Breast epithelium (tissue), 4 donors: ENCODE results near the gene KRTAP5-11. TPM values are rescaled to one million over a fixed set of nuclear protein-coding genes. Genes with fewer than 3 reads are reported as not detected.
"Not testable (repeated sequence)": the region's sequence is repeated elsewhere in the genome, so short reads cannot be mapped to it uniquely, and the experiment has no call there.

ENCODE experiments used
- DNase-seq, 2 donors: peaks; one replicate each; pipeline ENCODE4 v3.0.0-alpha.2; 2019; ENCODE audit warnings: low spot score in 2 of 2
- H3K27ac ChIP-seq, 2 donors: fragments of 200-600 bp; sonication (generic) in 1 of 2; one replicate each; pipeline ENCODE4 v1.5.1; 2016 to 2019; ENCODE audit warnings: mild to moderate bottlenecking in 1 of 2
- H3K27me3 ChIP-seq, 2 donors: fragments of 200-600 bp; sonication (generic) in 1 of 2; one replicate each; pipeline versions ENCODE4 v1.5.1 to v1.6.0; 2017 to 2019; ENCODE audit warnings: control low read depth in 1 of 2, mild to moderate bottlenecking in 1 of 2
- H3K36me3 ChIP-seq: fragments of 200-600 bp; one replicate; pipeline ENCODE4 v1.5.1; 2019
- H3K4me1 ChIP-seq, 2 donors: fragments of 200-600 bp; sonication (generic); one replicate each; pipeline ENCODE4 v1.5.1; 2016 to 2019; ENCODE audit warnings: control low read depth in 1 of 2
- H3K4me3 ChIP-seq, 3 donors: fragments of 200-600 bp; sonication (generic); 1 replicate in 2 of 3; 2 replicates in 1 of 3; pipeline ENCODE4 v1.5.1; 2016 to 2019; ENCODE audit warnings: mild to moderate bottlenecking in 3 of 3, moderate library complexity in 2 of 3
- H3K9me3 ChIP-seq, 2 donors: fragments of 200-600 bp; sonication (generic) in 1 of 2; one replicate each; pipeline ENCODE4 v1.5.1; 2016 to 2019; ENCODE audit warnings: control low read depth in 1 of 2
- POLR2A ChIP-seq: fragments of 450-650 bp; IDR thresholded peaks from one replicate; pipeline ENCODE4 v1.6.1; 2016; ENCODE audit warnings: antibody characterized with exemption, mild to moderate bottlenecking, moderate library complexity
- POLR2AphosphoS5 ChIP-seq, 3 donors: sonication (generic); formaldehyde crosslinking; IDR thresholded peaks; one replicate each; pipeline ENCODE4 v1.6.1; 2017; ENCODE audit warnings: antibody characterized with exemption in 3 of 3
- intact Hi-C: fragments of 100-400 bp; cut with DNase I; formaldehyde crosslinking; loops from one replicate; pipeline ENCODE4 v1.15.1; 2023; ENCODE audit warnings: low total_unique reads
- total RNA-seq, 3 donors: library from RNA; depleted of rRNA; stranded (reverse); fragments of >200 nt; gene quantifications; one replicate each; pipeline ENCODE4 v1.1.0, GENCODE V29; 2016
- TF ChIP-seq, protein P1 (sequence below), 3 donors: fragments of 450-650 bp; IDR thresholded peaks; one replicate each; pipeline ENCODE4 v1.5.1; 2016 to 2017; ENCODE audit warnings: antibody characterized with exemption in 3 of 3, mild to moderate bottlenecking in 3 of 3, moderate library complexity in 3 of 3

The KRTAP5-11 gene
- total RNA-seq, 3 donors from 2014 or later, result not detected

DNA sequence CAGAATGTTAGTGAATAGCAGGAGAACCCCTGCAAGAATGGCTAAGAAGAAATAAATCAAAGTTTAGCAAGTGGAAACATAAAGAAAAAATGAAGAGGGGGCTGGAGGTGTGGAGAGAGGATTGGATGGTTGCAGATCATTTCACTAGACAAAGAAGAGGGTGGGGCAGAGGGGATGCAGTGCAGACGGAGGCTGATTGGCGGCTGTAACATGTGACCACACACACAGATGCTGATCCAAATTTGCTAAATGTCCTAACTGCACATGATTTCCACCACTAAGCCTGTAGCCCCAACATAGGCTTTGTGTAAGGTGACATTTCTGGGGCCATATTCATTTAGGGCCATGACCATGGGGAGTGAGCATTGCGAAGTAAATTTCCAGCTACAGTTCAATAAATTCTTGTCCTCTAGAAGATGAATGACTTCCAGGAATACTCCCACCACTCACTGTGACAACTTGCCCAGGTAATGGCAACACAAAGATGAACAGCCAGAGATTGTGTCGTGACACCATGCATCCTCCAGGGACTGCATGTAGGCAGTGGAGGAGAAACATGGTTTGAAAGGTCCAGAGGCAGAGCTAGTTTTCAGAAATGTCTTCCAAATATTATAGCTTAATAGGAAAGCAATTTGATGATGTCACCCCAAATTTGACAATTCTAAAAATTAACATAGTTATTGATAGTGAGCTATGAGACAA is 6.8 kb downstream of the KRTAP5-11 start:
- H3K9me3 ChIP-seq, result no peaks in the 10 kb centered on the region
- DNase-seq, result no peak
- TF ChIP-seq POLR2AphosphoS5 (IDR thresholded peaks at IDR 0.05) (no peak), POLR2A (no peak)
- TF ChIP-seq, protein P1, sequence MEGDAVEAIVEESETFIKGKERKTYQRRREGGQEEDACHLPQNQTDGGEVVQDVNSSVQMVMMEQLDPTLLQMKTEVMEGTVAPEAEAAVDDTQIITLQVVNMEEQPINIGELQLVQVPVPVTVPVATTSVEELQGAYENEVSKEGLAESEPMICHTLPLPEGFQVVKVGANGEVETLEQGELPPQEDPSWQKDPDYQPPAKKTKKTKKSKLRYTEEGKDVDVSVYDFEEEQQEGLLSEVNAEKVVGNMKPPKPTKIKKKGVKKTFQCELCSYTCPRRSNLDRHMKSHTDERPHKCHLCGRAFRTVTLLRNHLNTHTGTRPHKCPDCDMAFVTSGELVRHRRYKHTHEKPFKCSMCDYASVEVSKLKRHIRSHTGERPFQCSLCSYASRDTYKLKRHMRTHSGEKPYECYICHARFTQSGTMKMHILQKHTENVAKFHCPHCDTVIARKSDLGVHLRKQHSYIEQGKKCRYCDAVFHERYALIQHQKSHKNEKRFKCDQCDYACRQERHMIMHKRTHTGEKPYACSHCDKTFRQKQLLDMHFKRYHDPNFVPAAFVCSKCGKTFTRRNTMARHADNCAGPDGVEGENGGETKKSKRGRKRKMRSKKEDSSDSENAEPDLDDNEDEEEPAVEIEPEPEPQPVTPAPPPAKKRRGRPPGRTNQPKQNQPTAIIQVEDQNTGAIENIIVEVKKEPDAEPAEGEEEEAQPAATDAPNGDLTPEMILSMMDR (IDR thresholded peaks at IDR 0.05), result no peak
- intact Hi-C loops, result no loop called here
- H3K36me3 ChIP-seq, result no peaks in the 10 kb centered on the region
- H3K4me3 ChIP-seq, result no peak overlapping the region
- H3K4me1 ChIP-seq, result no peaks in the 10 kb centered on the region
- no peaks in the 10 kb centered on the region for H3K27me3 ChIP-seq
- H3K27ac ChIP-seq, result no peak overlapping the region

DNA sequence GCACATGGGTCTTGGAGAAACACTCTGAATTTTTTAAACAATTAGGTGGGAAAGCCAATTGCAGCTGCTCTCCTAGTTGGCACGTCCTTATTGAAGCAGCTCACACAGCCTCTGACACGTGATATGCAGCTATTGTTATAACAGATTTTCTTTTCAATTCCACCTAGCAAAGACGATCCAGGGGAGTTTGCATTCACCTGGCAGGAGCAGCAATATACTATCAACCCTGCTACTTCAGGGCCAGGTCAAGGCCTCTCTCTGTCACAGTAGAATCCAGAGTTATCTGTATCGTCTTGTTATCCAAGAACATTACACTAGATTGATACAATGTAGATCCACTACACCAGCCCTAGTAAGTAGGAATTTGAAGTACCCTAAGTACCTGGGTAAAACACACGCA is 8.3 kb downstream of the KRTAP5-11 start:
- Histone ChIP-seq H3K27me3 (no peaks in the 10 kb centered on the region), H3K4me3 (no peak overlapping the region), H3K4me1 (no peaks in the 10 kb centered on the region), H3K9me3 (no peaks in the 10 kb centered on the region), H3K27ac (no peak overlapping the region), H3K36me3 (no peaks in the 10 kb centered on the region)
- TF ChIP-seq, protein P1 (IDR thresholded peaks at IDR 0.05), result no peak
- TF ChIP-seq POLR2AphosphoS5 (IDR thresholded peaks at IDR 0.05) (no peak), POLR2A (no peak)
- DNase-seq, result no peak
- intact Hi-C loops, result no loop called here

DNA sequence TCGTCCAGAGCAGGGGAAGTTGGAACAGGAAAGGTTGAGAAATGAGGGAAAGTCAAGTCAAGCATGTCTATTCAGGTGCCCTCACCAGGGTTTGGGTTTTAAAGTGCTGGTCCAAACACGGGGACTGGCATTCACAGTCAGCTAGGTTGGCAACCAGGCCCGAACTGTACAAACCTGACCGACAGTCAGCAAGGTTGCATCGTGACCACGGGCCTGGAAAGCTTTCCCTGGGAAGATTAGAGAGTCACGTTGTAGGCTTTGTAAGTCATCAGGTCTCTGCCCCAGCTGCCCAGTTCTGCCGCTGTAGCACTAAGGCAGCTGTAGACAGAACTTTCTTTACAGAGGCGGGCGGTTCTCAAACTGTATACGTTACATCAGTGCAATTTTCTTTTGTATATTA is 9.9 kb downstream of the KRTAP5-11 start:
- TF ChIP-seq POLR2AphosphoS5 (IDR thresholded peaks at IDR 0.05) (no peak), POLR2A (no peak)
- TF ChIP-seq, protein P1 (IDR thresholded peaks at IDR 0.05), result no peak
- no peaks in the 10 kb centered on the region for H3K4me1 ChIP-seq
- H3K4me3 ChIP-seq, result no peak overlapping the region
- H3K36me3 ChIP-seq, result no peaks in the 10 kb centered on the region
- no peaks in the 10 kb centered on the region for H3K9me3 ChIP-seq
- no peak overlapping the region for H3K27ac ChIP-seq
- no peak for DNase-seq
- no peaks in the 10 kb centered on the region for H3K27me3 ChIP-seq
- intact Hi-C loops, result no loop called here

DNA sequence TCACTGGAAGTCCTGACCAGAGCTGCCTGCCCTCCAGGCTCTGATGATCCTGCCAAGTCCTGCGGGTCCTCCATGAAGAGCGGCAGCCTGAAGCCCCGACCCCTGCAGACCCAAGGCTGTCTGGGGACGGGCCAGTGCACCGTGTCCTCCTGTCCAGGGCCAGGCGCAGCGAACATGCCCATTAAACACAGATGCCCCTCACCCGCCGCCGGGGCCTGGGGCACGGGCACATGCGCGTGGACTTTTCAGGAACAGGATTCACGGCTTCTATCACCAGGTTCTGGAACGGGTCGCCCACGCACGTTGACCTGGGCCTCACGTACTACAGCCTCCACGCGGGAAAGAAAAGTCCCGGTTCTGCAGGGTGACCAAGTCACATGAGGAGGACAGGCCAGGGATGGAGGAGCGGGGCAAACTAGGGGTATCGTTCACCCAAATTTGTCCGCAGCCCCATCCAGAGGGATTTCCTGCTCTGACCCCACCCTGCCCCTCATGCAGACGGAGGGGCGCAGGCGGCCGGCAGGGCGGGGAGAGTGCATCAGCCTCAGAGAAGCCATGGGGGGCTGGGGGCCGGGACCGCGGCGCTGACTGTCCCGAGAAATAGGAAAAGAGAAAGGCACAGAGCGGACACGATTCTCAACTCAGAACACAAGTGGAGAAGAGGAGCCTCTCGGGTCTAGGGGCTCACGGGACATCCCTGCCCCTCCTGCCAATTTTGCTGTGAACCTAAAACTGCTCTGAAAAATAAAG is 11.4 kb downstream of the KRTAP5-11 start:
- H3K27ac ChIP-seq, H3K36me3 ChIP-seq, H3K9me3 ChIP-seq, DNase-seq, H3K4me1 ChIP-seq, H3K4me3 ChIP-seq, H3K27me3 ChIP-seq, intact Hi-C loops: not testable (repeated sequence)

DNA sequence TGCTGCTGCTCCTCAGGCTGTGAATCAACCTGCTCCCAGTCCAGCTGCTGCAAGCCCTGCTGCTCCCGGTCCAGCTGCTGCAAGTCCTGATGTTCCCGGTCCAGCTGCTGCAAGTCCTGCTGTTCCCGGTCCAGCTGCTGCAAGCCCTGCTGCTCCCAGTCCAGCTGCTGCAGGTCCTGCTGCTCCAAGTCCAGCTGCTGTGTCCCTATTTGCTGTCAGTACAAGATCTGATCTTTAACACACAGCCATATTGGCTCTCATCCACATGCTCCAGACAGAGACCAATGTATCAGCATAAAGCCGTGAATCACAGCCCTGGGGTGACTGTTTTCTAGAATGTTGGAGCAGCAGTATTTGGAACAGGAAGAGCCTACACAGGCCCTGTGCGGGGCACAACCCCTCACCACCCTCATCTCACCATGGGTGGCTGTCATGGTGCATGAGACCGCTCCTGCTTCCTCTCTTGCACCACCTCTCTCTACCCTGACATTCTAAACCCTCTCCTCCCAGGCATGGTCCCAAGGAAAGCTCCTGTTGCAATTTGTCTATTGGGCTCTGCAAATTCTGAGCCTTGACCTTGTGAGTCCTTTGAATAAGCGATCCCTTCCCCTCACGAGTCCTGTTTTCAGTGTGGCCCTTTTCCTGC is 13.8 kb downstream of the KRTAP5-11 start:
- no peaks in the 10 kb centered on the region for H3K36me3 ChIP-seq
- intact Hi-C loops, result no loop called here
- H3K27me3 ChIP-seq, result no peaks in the 10 kb centered on the region
- no peaks in the 10 kb centered on the region for H3K4me1 ChIP-seq
- no peaks in the 10 kb centered on the region for H3K9me3 ChIP-seq
- H3K4me3 ChIP-seq, result no peak overlapping the region
- no peak overlapping the region for H3K27ac ChIP-seq
- DNase-seq, result no peak
- no peak for TF ChIP-seq POLR2AphosphoS5 (IDR thresholded peaks at IDR 0.05)

DNA sequence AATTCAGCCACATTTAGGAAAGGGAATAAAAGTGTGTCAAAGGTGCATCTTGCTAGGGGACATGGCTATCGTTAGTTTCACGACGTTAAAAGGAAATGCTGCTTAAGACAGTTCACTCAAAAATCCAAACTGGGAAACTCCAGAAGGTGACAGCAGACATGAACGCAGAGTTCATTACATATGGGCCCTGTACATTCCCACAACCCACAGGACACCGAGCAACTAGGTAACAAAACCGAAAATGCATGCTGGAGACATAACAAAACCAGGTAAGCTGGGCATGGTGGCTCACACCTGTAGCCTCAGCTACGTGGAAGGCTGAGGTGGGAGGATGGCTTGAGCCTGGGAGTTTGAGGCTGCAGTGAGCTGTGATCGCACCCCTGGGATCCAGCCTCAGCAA is 15.0 kb downstream of the KRTAP5-11 start:
- H3K4me3 ChIP-seq, H3K36me3 ChIP-seq, intact Hi-C loops, H3K27ac ChIP-seq, DNase-seq, H3K27me3 ChIP-seq, H3K4me1 ChIP-seq, H3K9me3 ChIP-seq: not testable (repeated sequence)

DNA sequence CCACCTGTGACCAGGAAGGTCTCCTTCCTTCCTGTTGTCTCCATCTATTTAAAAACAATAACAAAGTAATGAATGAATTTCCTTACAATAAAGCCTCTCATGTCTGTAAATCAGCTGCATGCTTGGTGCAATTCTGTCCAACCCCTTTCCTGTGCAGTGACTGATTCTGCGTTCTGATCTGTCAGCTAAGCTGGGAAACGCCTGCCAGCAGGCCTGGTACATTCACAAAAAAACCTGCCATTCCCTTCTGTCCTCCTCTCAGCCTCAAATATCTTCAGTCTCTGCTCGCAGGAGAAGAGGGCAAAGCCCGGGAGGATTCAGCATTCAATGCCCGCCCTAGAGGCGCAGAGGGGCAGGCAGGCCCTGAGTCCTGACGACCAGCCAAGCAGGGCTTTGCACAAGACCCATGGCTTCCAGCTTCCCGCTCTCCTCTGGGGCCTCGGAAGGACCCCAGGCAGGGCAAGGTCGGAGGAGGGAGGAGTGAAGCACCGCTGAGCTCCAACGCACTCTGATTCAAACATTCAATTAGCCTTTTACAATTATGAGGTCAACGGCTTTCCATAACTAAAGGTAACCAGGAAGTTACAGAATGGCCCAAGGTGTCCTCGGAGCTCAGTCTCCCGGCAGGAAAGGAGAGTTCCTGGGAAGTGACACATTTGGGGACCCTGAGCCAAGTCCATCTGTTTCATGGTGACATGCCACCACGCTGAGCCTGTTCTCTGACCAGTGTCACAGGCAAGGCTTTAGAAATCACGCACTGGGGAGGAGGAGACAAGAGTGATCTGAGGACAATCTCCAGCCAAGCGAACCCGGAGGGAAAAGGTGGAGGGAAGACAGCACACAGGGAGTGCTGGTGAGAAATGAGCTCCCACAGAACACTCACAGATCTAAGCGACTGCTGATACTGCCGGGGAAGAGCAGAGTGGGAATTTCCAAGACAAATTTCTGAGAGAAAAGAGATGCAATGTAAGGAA is 15.8 kb downstream of the KRTAP5-11 start:
- H3K27ac ChIP-seq, H3K9me3 ChIP-seq, H3K4me1 ChIP-seq, H3K27me3 ChIP-seq, H3K36me3 ChIP-seq, intact Hi-C loops, DNase-seq, H3K4me3 ChIP-seq: not testable (repeated sequence)
